DOHH2 (cell line): ENCODE results near the gene MTG1.

ENCODE experiments used
- H3F3A ChIP-seq: fragments of 200-600 bp; sonication (generic), shearing (Covaris generic); 2 replicates; pipeline ENCODE4 v1.6.0; 2016; ENCODE audit warnings: antibody characterized with exemption, mild to moderate bottlenecking; ENCODE audit not compliant: control insufficient read depth, insufficient read depth
- H3K27ac ChIP-seq: fragments of 200-600 bp; sonication (generic); 2 replicates; pipeline ENCODE4 v1.5.1; 2014; ENCODE audit warnings: low read depth, mild to moderate bottlenecking, low read length, moderate library complexity
- H3K27me3 ChIP-seq: fragments of 200-600 bp; sonication (generic); 2 replicates; pipeline ENCODE4 v1.6.1; 2014; ENCODE audit warnings: mild to moderate bottlenecking, low read length, mixed read lengths; ENCODE audit not compliant: control insufficient read depth
- H3K36me3 ChIP-seq: fragments of 200-600 bp; sonication (generic); 2 replicates; pipeline ENCODE4 v1.6.1; 2014; ENCODE audit warnings: mild to moderate bottlenecking, low read length, moderate library complexity, mixed read lengths; ENCODE audit not compliant: control insufficient read depth
- H3K4me1 ChIP-seq: fragments of 200-600 bp; sonication (generic); 2 replicates; pipeline ENCODE4 v1.6.1; 2014; ENCODE audit warnings: mild to moderate bottlenecking, low read length, mixed read lengths; ENCODE audit not compliant: control insufficient read depth
- H3K4me2 ChIP-seq: fragments of 200-600 bp; sonication (generic); 2 replicates; pipeline ENCODE4 v1.6.0; 2014; ENCODE audit warnings: mild to moderate bottlenecking, low read length, moderate library complexity
- H3K4me3 ChIP-seq: fragments of 200-600 bp; sonication (generic); 2 replicates; pipeline ENCODE4 v1.5.1; 2014; ENCODE audit warnings: mild to moderate bottlenecking, low read length, mixed read lengths
- H3K79me2 ChIP-seq: fragments of 200-600 bp; sonication (generic); 2 replicates; pipeline ENCODE4 v1.6.1; 2014; ENCODE audit warnings: mild to moderate bottlenecking, low read length, mixed read lengths; ENCODE audit not compliant: control insufficient read depth
- H3K9me2 ChIP-seq: fragments of 200-600 bp; sonication (generic); replicated peaks from 2 replicates; pipeline ENCODE4 v1.6.1; 2014; ENCODE audit warnings: mild to moderate bottlenecking, low read length, mixed read lengths; ENCODE audit not compliant: control insufficient read depth
- H3K9me3 ChIP-seq: fragments of 200-600 bp; sonication (generic); 2 replicates; pipeline ENCODE4 v1.6.1; 2014; ENCODE audit warnings: antibody characterized with exemption, low read length, mixed read lengths; ENCODE audit not compliant: control insufficient read depth, insufficient read depth
- H4K20me1 ChIP-seq: fragments of 200-600 bp; sonication (generic); 2 replicates; pipeline ENCODE4 v1.6.0; 2014; ENCODE audit warnings: low read depth, mild to moderate bottlenecking, antibody characterized with exemption, low read length, moderate library complexity; ENCODE audit not compliant: control insufficient read depth, insufficient read depth
- CTCF ChIP-seq: fragments of 200-600 bp; sonication (generic); IDR thresholded peaks from one replicate; pipeline ENCODE4 v1.5.1; 2014; ENCODE audit warnings: antibody characterized with exemption, mild to moderate bottlenecking, low read depth, low read length; ENCODE audit not compliant: poor library complexity, severe bottlenecking
- EZH2phosphoT487 ChIP-seq: fragments of 200-600 bp; sonication (generic); IDR thresholded peaks from 2 replicates; pipeline ENCODE4 v1.6.1; 2017; ENCODE audit warnings: borderline replicate concordance, mild to moderate bottlenecking, antibody characterized with exemption, low read length, moderate library complexity, mixed read lengths

Gene MTG1

GRCh38 chr10:133350283-133350949, 43.5 kb upstream of the MTG1 start:
- Histone ChIP-seq H3K27ac (no peak overlapping the region), H3K27me3 (no peaks in the 10 kb centered on the region), H4K20me1 (no peaks in the 10 kb centered on the region), H3K4me1 (no peaks in the 10 kb centered on the region; the same call in 1 of the 2 replicates), H3K36me3 (no peaks in the 10 kb centered on the region), H3K4me3 (no peak overlapping the region), H3K4me2 (no peak overlapping the region), H3K9me2 (no peaks in the 10 kb centered on the region), H3K9me3 (no peaks in the 10 kb centered on the region), H3F3A (no peaks in the 10 kb centered on the region), H3K79me2 (no peaks in the 10 kb centered on the region)
- TF ChIP-seq CTCF (no peak), EZH2phosphoT487 (no peak)

GRCh38 chr10:133350950-133351329, 43.0 kb upstream of the MTG1 start:
- no peaks in the 10 kb centered on the region; the same call in 1 of the 2 replicates for H3K4me1 ChIP-seq
- no peaks in the 10 kb centered on the region for H3K36me3 ChIP-seq
- H3K79me2 ChIP-seq, result no peaks in the 10 kb centered on the region
- no peak for TF ChIP-seq EZH2phosphoT487
- no peak for TF ChIP-seq CTCF
- no peaks in the 10 kb centered on the region for H3K9me3 ChIP-seq
- H3K4me2 ChIP-seq, result no peak overlapping the region
- no peak overlapping the region for H3K27ac ChIP-seq
- H3K9me2 ChIP-seq, result no peaks in the 10 kb centered on the region
- no peaks in the 10 kb centered on the region for H3K27me3 ChIP-seq
- no peaks in the 10 kb centered on the region for H4K20me1 ChIP-seq
- no peak overlapping the region for H3K4me3 ChIP-seq
- H3F3A ChIP-seq, result no peaks in the 10 kb centered on the region

- no peaks in the 10 kb centered on the region for H4K20me1 ChIP-seq
- no peak overlapping the region for H3K27ac ChIP-seq
- no peaks in the 10 kb centered on the region for H3K9me3 ChIP-seq
- H3K4me1 ChIP-seq, result peaks cover 3% of the 10 kb centered on the region; the same call in 1 of the 2 replicates
- no peaks in the 10 kb centered on the region for H3F3A ChIP-seq
- no peak for TF ChIP-seq EZH2phosphoT487
- no peak for TF ChIP-seq CTCF
- no peaks in the 10 kb centered on the region for H3K9me2 ChIP-seq
- no peak overlapping the region for H3K4me3 ChIP-seq
- H3K79me2 ChIP-seq, result no peaks in the 10 kb centered on the region
- H3K36me3 ChIP-seq, result no peaks in the 10 kb centered on the region
- H3K4me2 ChIP-seq, result no peak overlapping the region
- no peaks in the 10 kb centered on the region for H3K27me3 ChIP-seq
Measured at GRCh38 chr10:133351408-133352318, 42.3 kb upstream of the MTG1 start.
